GM19193 (cell line): ENCODE results near the gene ZCCHC7.

Source experiments
- POLR2A ChIP-seq: IDR thresholded peaks from 4 replicates; pipeline ENCODE4 v1.6.1; 2011; ENCODE audit not compliant: insufficient read depth, insufficient read length; ENCODE audit errors: extremely low read depth

The ZCCHC7 gene

DNA sequence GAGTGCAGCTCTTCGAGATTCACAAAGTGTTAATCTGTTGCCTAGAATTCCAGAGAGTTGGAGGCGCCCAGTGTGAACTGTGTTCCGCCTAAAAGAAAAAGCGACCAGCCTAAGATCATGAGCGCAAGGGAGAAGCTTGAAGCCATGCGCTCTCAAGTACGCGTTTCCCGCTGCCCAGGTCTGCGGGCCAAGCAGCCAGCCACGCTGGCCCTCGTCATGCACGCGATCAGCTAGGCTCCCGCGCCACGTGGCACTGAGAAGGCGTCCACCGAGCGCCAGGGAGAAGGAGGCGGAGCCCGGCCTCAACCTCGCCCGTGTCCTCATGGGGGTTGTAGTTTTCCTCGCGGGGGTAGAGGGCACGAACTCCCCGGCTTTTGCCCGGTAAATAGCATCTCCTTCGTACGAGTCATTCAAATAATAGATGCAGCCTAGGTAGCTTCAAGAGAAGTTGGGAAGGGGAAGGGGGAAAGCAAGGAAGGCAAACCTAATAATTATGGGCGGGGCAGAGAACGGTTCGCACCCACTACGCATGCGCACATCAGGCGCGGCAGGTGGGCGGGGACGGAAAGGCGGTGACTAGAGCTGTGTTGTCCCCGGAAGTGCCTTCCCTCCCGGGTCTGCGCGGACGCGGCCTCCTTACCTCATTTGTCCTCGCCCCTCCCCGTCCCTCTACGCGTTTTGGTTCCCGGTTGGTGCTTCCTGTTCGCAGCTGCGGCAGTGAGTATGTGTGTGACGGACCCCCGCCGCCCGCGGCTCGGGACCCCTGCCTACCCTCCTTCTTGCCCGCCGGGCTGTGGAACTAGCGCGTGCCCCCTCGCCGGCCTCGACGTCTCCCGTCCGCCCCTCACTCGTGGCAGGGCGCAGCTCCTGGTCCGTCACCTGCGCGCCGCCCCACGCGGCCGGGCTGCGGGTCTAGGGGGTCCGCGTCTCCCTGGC, at the start of gene ZCCHC7:
ZCCHC7 (plus strand) TSS at position 668 of the 936 bp plus-strand sequence.
- TF ChIP-seq POLR2A: peak; percentile 89

GRCh38 chr9:37079370-37080164, 40.8 kb upstream of the ZCCHC7 start:
- TF ChIP-seq POLR2A: peak; percentile 79

DNA sequence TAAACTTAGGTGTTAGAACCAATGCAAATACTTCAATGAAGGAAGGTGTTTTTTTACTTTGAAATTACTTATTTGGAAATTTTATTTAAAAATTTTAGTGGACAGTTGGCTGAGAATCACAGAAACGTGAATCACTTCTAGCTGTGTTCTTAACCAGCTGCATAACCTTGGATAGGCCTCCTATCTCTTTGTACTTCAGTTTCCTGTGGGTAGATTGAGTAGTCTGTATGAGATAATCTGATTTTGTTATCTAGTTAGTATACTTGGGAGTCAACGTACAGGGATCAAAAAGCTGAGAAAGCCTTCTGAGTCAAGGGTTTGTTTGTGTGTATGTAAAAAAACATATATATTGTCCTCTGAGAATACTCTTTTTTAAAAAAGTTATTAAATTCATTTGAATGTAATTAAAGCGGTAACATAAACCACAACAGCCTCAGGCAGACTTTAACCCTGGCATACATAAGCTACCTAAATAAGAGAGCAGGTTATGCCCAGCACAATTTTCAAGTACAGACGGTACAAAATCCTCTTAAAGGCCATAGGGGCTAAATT, 38.1 kb upstream of the ZCCHC7 start:
- TF ChIP-seq POLR2A: no peak

GRCh38 chr9:37083654-37084053, 36.7 kb upstream of the ZCCHC7 start:
- TF ChIP-seq POLR2A: no peak

DNA sequence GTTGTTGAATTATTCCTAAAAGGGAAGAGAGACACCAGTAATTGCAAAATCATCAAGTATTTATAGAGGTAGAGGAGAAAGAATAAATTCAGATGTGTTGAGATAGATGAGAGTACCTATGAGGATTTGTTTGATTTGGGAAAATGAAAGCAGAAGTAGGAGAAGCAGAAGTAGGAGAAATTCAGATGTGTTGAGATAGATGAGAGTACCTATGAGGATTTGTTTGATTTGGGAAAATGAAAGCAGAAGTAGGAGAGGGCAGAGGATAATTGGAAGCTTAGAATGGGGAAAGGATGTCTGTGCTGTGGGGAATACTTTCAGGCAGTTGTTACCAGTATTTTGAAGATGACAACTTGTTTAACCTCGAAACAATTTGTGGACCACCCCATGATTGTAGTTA, 35.1 kb upstream of the ZCCHC7 start:
- TF ChIP-seq POLR2A: no peak

DNA sequence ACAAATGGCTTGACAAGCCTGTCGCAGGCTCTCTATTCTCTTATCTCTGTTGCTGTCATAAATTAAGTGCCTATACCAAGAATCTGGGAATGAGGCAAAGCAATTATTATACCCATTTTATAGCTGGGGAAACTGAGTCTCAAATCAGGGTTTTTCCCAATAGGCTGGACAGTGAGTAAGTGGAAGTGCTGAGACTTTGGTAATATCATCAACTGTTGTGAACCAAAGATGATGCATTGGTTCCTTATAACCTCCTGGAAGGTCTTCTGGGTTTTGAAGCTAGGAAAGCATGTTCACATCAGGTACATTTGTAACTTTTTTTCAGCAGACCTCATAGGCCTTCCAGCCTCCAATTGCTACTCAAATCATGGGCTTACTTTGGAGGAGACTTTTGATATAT, 25.6 kb upstream of the ZCCHC7 start:
- TF ChIP-seq POLR2A: no peak

DNA sequence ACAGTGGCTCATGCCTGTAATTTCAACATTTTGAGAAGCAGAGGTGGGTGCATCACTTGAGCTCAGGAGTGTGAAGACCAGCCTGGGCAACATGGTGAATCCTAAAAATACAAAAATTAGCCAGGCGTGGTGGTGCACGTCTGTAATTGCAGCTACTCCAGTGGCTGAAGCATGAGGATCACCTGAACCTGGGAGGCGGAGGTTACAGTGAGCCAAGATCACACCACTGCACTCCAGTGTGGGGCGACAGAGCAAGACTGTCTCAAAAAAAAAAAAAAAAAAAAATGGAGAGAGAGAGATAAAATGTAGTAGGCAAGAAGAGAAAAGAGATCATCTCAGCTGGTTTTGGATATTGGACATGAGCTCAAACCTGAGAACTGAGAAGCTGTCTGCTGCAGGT, 23.7 kb upstream of the ZCCHC7 start:
- no peak for TF ChIP-seq POLR2A

DNA sequence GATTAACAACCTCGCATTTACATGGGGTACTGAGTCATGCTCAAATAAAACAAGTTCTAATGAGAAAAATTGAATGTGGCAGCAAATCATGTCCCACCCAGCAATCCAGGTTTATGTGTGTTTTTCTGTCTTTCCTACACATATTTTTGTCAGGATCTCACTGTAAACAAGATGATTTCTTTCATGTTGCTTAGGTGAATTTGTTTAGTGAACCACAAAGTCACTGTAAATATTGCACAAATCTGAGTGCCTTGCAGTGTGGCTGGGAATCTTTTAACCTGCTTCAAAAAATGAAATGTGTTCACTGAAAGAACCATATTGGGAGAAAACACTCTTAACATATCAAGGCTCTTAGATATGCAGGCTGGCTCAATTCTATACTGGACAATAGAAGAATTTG, 23.1 kb upstream of the ZCCHC7 start:
- TF ChIP-seq POLR2A: no peak

- TF ChIP-seq POLR2A: no peak
These were observed 20.0 kb upstream of the ZCCHC7 start for GRCh38 chr9:37100327-37100726.

DNA sequence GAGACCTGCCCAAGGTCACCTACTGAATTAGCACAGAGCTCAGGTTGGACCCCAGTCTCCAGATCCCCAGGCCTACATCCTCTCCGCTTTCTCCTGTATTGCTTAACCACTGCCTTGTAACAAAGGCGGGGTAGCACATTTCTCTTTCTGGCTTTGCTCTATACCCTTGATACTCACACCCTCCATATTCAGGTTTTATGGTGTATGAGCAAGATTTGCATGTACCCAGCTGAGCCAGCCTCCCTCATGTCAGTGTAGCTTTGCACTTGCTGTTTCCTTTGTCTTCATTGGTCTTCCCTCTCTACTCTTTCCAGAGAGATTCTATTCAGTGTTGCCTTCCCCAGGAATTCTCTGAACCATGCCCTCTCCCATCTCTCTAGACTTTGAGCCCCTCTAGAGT, 19.6 kb upstream of the ZCCHC7 start:
- TF ChIP-seq POLR2A: no peak

GRCh38 chr9:37102486-37102885, 17.9 kb upstream of the ZCCHC7 start:
- no peak for TF ChIP-seq POLR2A

DNA sequence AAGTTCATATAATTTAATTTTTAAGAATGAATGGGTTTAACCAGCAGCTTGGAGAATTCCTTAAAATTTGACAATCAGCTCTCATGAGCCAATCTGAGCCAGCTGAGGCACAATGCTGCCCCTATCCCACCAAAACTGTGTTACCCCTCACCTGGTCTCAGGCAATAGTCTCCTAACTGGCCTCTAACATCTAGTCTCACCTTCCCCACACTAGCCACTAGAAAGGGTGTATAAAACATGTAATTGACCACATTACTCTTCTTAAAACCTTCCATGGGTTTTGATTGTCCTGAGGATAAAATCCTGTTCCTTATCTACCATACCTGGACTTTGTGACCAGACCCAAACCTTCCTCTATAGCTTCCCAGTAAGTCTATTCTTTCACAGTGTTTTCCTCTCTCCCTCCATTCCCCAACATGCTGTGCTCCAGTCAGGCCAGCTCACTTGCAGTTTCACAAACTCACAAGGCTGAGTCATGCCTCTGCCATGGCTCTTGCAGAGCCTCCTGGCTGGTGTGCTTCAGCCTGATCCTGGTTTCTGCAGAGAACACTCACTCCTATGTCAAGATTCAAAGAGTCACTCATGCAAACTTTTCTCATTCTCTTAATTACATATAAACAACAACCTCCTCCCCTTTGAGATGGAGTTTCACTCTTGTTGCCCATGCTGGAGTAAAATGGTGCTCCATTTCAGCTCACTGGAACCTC, 16.0 kb upstream of the ZCCHC7 start:
- no peak for TF ChIP-seq POLR2A

GRCh38 chr9:37105234-37105633, 15.1 kb upstream of the ZCCHC7 start:
- TF ChIP-seq POLR2A: no peak

DNA sequence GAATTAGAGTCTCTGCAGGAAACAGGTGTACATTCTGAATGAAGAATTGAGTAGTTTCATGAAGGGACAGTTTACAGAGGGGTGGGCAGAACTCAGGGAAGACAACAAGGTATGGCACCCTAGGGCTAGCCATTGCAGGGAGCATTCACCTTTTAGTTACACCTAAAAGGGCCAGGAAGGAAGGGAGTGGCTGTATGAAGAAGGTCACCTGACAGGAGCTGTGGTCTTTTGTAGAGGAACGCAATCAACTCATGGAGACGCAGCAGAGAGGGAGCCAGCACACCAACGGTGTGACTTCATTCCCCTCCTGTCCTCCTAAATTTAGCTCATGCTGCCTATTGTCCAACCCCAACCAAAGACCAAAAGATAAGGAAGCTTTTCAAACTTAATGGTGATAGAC, 12.7 kb upstream of the ZCCHC7 start:
- TF ChIP-seq POLR2A: no peak

DNA sequence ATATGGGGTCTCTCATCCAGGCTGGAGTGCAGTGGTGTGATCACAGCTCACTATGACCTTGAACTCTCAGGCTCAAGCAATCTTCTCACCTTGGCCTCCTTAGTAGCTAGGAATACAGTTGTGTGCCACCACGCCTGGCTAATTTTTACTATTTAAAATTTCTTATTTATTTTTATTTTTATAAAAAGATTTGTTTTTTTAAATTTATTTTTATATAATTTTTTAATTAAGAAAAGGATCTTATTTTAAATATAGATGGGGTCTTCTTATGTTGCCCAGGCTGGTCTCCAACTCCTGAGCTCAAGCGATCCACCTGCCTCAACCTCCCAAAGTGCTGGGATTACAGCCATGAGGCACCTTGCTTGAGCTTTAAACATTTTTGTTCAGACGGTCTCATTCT, 2.4 kb upstream of the ZCCHC7 start:
- no peak for TF ChIP-seq POLR2A
